Trophoblast cell (in vitro differentiated cells and primary cell): Measurements from ENCODE around the gene MAPK1.
A peak's percentile ranks its signal among the peaks of the same experiment; 100 is the strongest.

ENCODE experiments used
- DNase-seq, 2 donors: peaks; one replicate each; pipeline ENCODE4 v3.0.0-alpha.2; 2016
- H2AFZ ChIP-seq: 2 replicates; pipeline ENCODE4 v1.6.1; 2013; ENCODE audit warnings: low read length, moderate library complexity, mild to moderate bottlenecking; ENCODE audit not compliant: insufficient read depth, poor library complexity
- H2AK5ac ChIP-seq: 2 replicates; pipeline ENCODE4 v1.6.1; 2013; ENCODE audit warnings: mild to moderate bottlenecking, low read length
- H2BK120ac ChIP-seq: 2 replicates; pipeline ENCODE4 v1.6.1; 2013; ENCODE audit warnings: low read length, mild to moderate bottlenecking, moderate library complexity; ENCODE audit not compliant: insufficient read depth, poor library complexity
- H2BK12ac ChIP-seq: 2 replicates; pipeline ENCODE4 v1.6.1; 2013; ENCODE audit warnings: mild to moderate bottlenecking, low read length, moderate library complexity
- H2BK5ac ChIP-seq: 2 replicates; pipeline ENCODE4 v1.6.1; 2013; ENCODE audit warnings: low read length, low read depth, moderate library complexity, mild to moderate bottlenecking; ENCODE audit not compliant: poor library complexity
- H3K14ac ChIP-seq: 2 replicates; pipeline ENCODE4 v1.6.1; 2013; ENCODE audit warnings: mild to moderate bottlenecking, low read length
- H3K18ac ChIP-seq: 2 replicates; pipeline ENCODE4 v1.6.1; 2013; ENCODE audit warnings: mild to moderate bottlenecking, low read length
- H3K23ac ChIP-seq: 2 replicates; pipeline ENCODE4 v1.6.1; 2013; ENCODE audit warnings: low read length
- H3K27ac ChIP-seq: 2 replicates; pipeline ENCODE4 v1.5.1; 2013; ENCODE audit warnings: low read depth, mild to moderate bottlenecking, inconsistent platforms, low read length, moderate library complexity
- H3K27me3 ChIP-seq: 2 replicates; pipeline ENCODE4 v1.6.1; 2013; ENCODE audit warnings: inconsistent platforms, mild to moderate bottlenecking, low read length, moderate library complexity; ENCODE audit not compliant: insufficient read depth
- H3K36me3 ChIP-seq, 2 experiments: 1 replicate in 1 of 2; 2 replicates in 1 of 2; pipeline ENCODE4 v1.6.1; 2013; ENCODE audit warnings: low read length in 2 of 2, mild to moderate bottlenecking in 2 of 2, moderate library complexity in 1 of 2; ENCODE audit not compliant: insufficient read depth in 2 of 2, control insufficient read depth in 1 of 2
- H3K4ac ChIP-seq: 2 replicates; pipeline ENCODE4 v1.6.1; 2013; ENCODE audit warnings: low read depth, mild to moderate bottlenecking, low read length, moderate library complexity
- H3K4me1 ChIP-seq, 2 experiments: 1 replicate in 1 of 2; 2 replicates in 1 of 2; pipeline ENCODE4 v1.6.1; 2013; ENCODE audit warnings: low read length in 2 of 2, mild to moderate bottlenecking in 2 of 2, moderate library complexity in 1 of 2; ENCODE audit not compliant: insufficient read depth in 2 of 2, control insufficient read depth in 1 of 2
- H3K4me2 ChIP-seq: 2 replicates; pipeline ENCODE4 v1.6.1; 2013; ENCODE audit warnings: inconsistent platforms, mild to moderate bottlenecking, low read length, moderate library complexity
- H3K4me3 ChIP-seq: 2 replicates; pipeline ENCODE4 v1.5.1; 2013; ENCODE audit warnings: mild to moderate bottlenecking, low read depth, low read length, inconsistent platforms
- H3K79me1 ChIP-seq: one replicate; pipeline ENCODE4 v1.6.1; 2013; ENCODE audit warnings: low read length
- H3K79me2 ChIP-seq: 2 replicates; pipeline ENCODE4 v1.6.1; 2013; ENCODE audit warnings: low read length, mild to moderate bottlenecking; ENCODE audit not compliant: control insufficient read depth, insufficient read depth, poor library complexity
- H3K9ac ChIP-seq: 2 replicates; pipeline ENCODE4 v1.6.1; 2013; ENCODE audit warnings: mild to moderate bottlenecking, low read length
- H3K9me3 ChIP-seq: 2 replicates; pipeline ENCODE4 v1.6.1; 2013; ENCODE audit warnings: low read depth, mild to moderate bottlenecking, control low read depth, inconsistent platforms, low read length; ENCODE audit not compliant: insufficient read depth
- H4K12ac ChIP-seq: 2 replicates; pipeline ENCODE4 v1.6.1; 2013; ENCODE audit warnings: low read depth, mild to moderate bottlenecking, low read length, moderate library complexity
- H4K8ac ChIP-seq: 2 replicates; pipeline ENCODE4 v1.6.1; 2013; ENCODE audit warnings: low read depth, mild to moderate bottlenecking, low read length, moderate library complexity
- H4K91ac ChIP-seq: one replicate; pipeline ENCODE4 v1.6.1; 2013; ENCODE audit warnings: low read depth, mild to moderate bottlenecking, low read length, moderate library complexity
- whole genome bisulfite sequencing: extraction: QIAGEN DNeasy Blood & Tissue Kit; methylation state at CpG from one replicate; pipeline ENCODE4 v1.1.7; 2013; ENCODE audit warnings: missing lambda C conversion rate; ENCODE audit not compliant: insufficient read length, insufficient coverage; ENCODE audit errors: extremely low coverage; 5-methylcytosine and 5-hydroxymethylcytosine counted together

MAPK1 gene

GRCh38 chr22:21754523-21754922, 112.9 kb downstream of the MAPK1 start:
- Histone ChIP-seq H3K9ac (no peak overlapping the region), H2BK120ac (no peak overlapping the region), H2AK5ac (no peak overlapping the region), H3K36me3 (peaks cover 17 to 21% of the 10 kb centered on the region in 2 experiments), H2BK12ac (no peak overlapping the region), H2AFZ (no peak overlapping the region), H3K4me3 (no peak overlapping the region), H3K14ac (no peak overlapping the region), H4K12ac (no peak overlapping the region), H3K79me1 (no peaks in the 10 kb centered on the region), H3K23ac (no peak overlapping the region), H3K27me3 (no peaks in the 10 kb centered on the region), H3K79me2 (no peaks in the 10 kb centered on the region), H2BK5ac (no peak overlapping the region), H3K4me2 (no peak overlapping the region), H3K4ac (no peak overlapping the region), H4K91ac (no peak overlapping the region), H4K8ac (no peak overlapping the region), H3K18ac (no peak overlapping the region), H3K4me1 (peaks cover 0 to 2% of the 10 kb centered on the region in 2 experiments), H3K9me3 (no peaks in the 10 kb centered on the region), H3K27ac (no peak overlapping the region)
- DNase-seq = no peak
- WGBS = no CpG with 5 or more reads among the region's 7 CpGs

- Histone ChIP-seq H2BK120ac (no peak overlapping the region), H3K9me3 (no peaks in the 10 kb centered on the region), H3K27ac (no peak overlapping the region), H3K14ac (no peak overlapping the region), H3K4ac (no peak overlapping the region), H2BK5ac (no peak overlapping the region), H3K4me2 (no peak overlapping the region), H2BK12ac (no peak overlapping the region), H4K91ac (no peak overlapping the region), H3K79me1 (no peaks in the 10 kb centered on the region), H3K27me3 (no peaks in the 10 kb centered on the region), H3K4me3 (no peak overlapping the region), H3K9ac (peak overlapping the region; percentile 22), H4K8ac (no peak overlapping the region), H3K18ac (no peak overlapping the region), H3K23ac (no peak overlapping the region), H2AFZ (no peak overlapping the region), H2AK5ac (no peak overlapping the region), H3K4me1 (peaks cover 0 to 2% of the 10 kb centered on the region in 2 experiments), H4K12ac (peak overlapping the region; percentile 21), H3K36me3 (peaks cover 12 to 15% of the 10 kb centered on the region in 2 experiments), H3K79me2 (no peaks in the 10 kb centered on the region)
- DNase-seq = no peak
- WGBS = no CpG with 5 or more reads among the region's 14 CpGs
Measured at GRCh38 chr22:21753374-21754111, 113.9 kb downstream of the MAPK1 start.

- H3K27me3 ChIP-seq = no peaks in the 10 kb centered on the region
- no peak overlapping the region for H4K8ac ChIP-seq
- no peak overlapping the region for H3K9ac ChIP-seq
- H2BK12ac ChIP-seq = no peak overlapping the region
- no peaks in the 10 kb centered on the region for H3K79me2 ChIP-seq
- H3K79me1 ChIP-seq = no peaks in the 10 kb centered on the region
- DNase-seq = no peak
- H4K12ac ChIP-seq = no peak overlapping the region
- H3K4me1 ChIP-seq = peaks cover 0 to 2% of the 10 kb centered on the region in 2 experiments
- H3K27ac ChIP-seq = no peak overlapping the region
- H3K23ac ChIP-seq = no peak overlapping the region
- no peaks in the 10 kb centered on the region for H3K9me3 ChIP-seq
- H3K14ac ChIP-seq = no peak overlapping the region
- no peak overlapping the region for H3K4me3 ChIP-seq
- no peak overlapping the region for H2BK120ac ChIP-seq
- H3K4ac ChIP-seq = no peak overlapping the region
- H3K18ac ChIP-seq = no peak overlapping the region
- no CpG with 5 or more reads among the region's 4 CpGs for WGBS
- H2BK5ac ChIP-seq = no peak overlapping the region
- no peak overlapping the region for H2AK5ac ChIP-seq
- H4K91ac ChIP-seq = no peak overlapping the region
- H3K4me2 ChIP-seq = no peak overlapping the region
- no peak overlapping the region for H2AFZ ChIP-seq
- H3K36me3 ChIP-seq = peaks cover 5 to 9% of the 10 kb centered on the region in 2 experiments
Measured at GRCh38 chr22:21752276-21752675, 115.2 kb downstream of the MAPK1 start.

GRCh38 chr22:21745948-21746347, 121.5 kb downstream of the MAPK1 start:
- Histone ChIP-seq H3K4ac (no peak overlapping the region), H3K27me3 (no peaks in the 10 kb centered on the region), H3K23ac (no peak overlapping the region), H3K36me3 (no peaks in the 10 kb centered on the region), H3K9ac (no peak overlapping the region), H2BK12ac (no peak overlapping the region), H3K27ac (no peak overlapping the region), H3K4me1 (no peaks in the 10 kb centered on the region), H2AFZ (no peak overlapping the region), H4K12ac (no peak overlapping the region), H3K4me3 (no peak overlapping the region), H3K79me1 (no peaks in the 10 kb centered on the region), H3K14ac (no peak overlapping the region), H2BK120ac (no peak overlapping the region), H3K4me2 (no peak overlapping the region), H4K8ac (no peak overlapping the region), H4K91ac (no peak overlapping the region), H3K79me2 (no peaks in the 10 kb centered on the region), H3K18ac (no peak overlapping the region), H2BK5ac (no peak overlapping the region), H3K9me3 (no peaks in the 10 kb centered on the region), H2AK5ac (no peak overlapping the region)
- WGBS = no CpG with 5 or more reads among the region's 8 CpGs
- peak in 1 of 2 donors; percentile 10 for DNase-seq
